HG03439 (cell line): Measurements from ENCODE around the gene OLA1.

Source experiments
- ATAC-seq: cut with Tn5 transposase; IDR thresholded peaks from one replicate; pipeline ENCODE4 v1.9.1; 2021; ENCODE audit warnings: mild to moderate bottlenecking, moderate library complexity; ENCODE audit not compliant: unreplicated experiment

The OLA1 gene

GRCh38 chr2:174070281-174070680, 178.1 kb downstream of the OLA1 start:
- ATAC-seq, result no peak

- no peak for ATAC-seq
Measured at GRCh38 chr2:174067815-174068214, 180.5 kb downstream of the OLA1 start.

- ATAC-seq, result no peak
Measured at GRCh38 chr2:174066871-174067270, 181.5 kb downstream of the OLA1 start.

GRCh38 chr2:174063492-174064092, 184.7 kb downstream of the OLA1 start:
- ATAC-seq, result no peak

- no peak for ATAC-seq
Measured at GRCh38 chr2:174062934-174063333, 185.4 kb downstream of the OLA1 start.

- no peak for ATAC-seq
Measured at GRCh38 chr2:174059884-174060244, 188.5 kb downstream of the OLA1 start.

GRCh38 chr2:174059178-174059883, 189.0 kb downstream of the OLA1 start:
- no peak for ATAC-seq

GRCh38 chr2:174058456-174058855, 189.9 kb downstream of the OLA1 start:
- ATAC-seq, result no peak

- ATAC-seq, result no peak
Measured at GRCh38 chr2:174058026-174058425, 190.3 kb downstream of the OLA1 start.

GRCh38 chr2:174054926-174055325, 193.4 kb downstream of the OLA1 start:
- ATAC-seq, result no peak

- ATAC-seq, result no peak
Measured at GRCh38 chr2:174053355-174054151, 194.8 kb downstream of the OLA1 start.

GRCh38 chr2:174052584-174052976, 195.8 kb downstream of the OLA1 start:
- no peak for ATAC-seq

- no peak for ATAC-seq
Measured at GRCh38 chr2:174051741-174052583, 196.4 kb downstream of the OLA1 start.

- no peak for ATAC-seq
Measured at GRCh38 chr2:174051068-174051467, 197.3 kb downstream of the OLA1 start.

GRCh38 chr2:174049895-174050294, 198.4 kb downstream of the OLA1 start:
- no peak for ATAC-seq

- ATAC-seq, result no peak
Measured at GRCh38 chr2:174048243-174048642, 200.1 kb downstream of the OLA1 start.

- ATAC-seq, result no peak
Measured at GRCh38 chr2:174047746-174048145, 200.6 kb downstream of the OLA1 start.

- ATAC-seq, result no peak
Measured at GRCh38 chr2:174046172-174046571, 202.2 kb downstream of the OLA1 start.

GRCh38 chr2:174044556-174044955, 203.8 kb downstream of the OLA1 start:
- ATAC-seq, result no peak

GRCh38 chr2:174040417-174040701, 208.0 kb downstream of the OLA1 start:
- ATAC-seq, result no peak
